ENCODE measurements around the gene THOP1. TPM values are rescaled to one million over a fixed set of nuclear protein-coding genes. Genes with fewer than 3 reads are reported as not detected.

THOP1 gene
- total RNA-seq, 4 donors from 2014 or later = 24.3 to 142 (median 49.5) TPM

DNA sequence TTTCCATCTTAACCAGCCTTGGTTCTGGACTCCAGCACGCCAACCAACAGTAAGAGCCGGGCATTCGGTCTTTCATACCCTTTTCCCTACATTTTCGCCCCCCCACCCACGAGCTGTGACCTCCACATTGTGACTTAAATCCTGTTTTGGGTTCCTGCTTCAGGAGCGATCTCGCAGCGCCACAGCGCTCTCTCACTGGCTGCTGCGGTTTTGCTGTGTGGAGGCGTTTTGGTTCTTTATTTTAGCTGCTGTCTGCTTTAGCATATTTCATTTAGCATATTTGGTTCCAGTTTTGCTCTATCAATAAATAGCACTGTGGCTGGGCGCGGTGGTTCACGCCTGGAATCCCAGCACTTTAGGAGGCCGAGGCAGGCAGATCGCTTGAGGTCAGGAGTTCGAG is 25.9 kb upstream of the THOP1 start:
- Histone ChIP-seq H3K4me1 (no peaks in the 10 kb centered on the region), H3K4me3 (no peak overlapping the region), H3K9me3 (no peaks in the 10 kb centered on the region), H3K27me3 (no peaks in the 10 kb centered on the region), H3K36me3 (peaks cover 0 to 93% (median 0%) of the 10 kb centered on the region in 3 donors), H3K27ac (no peak overlapping the region)
- DNase-seq = no peak
- TF ChIP-seq, protein P1, sequence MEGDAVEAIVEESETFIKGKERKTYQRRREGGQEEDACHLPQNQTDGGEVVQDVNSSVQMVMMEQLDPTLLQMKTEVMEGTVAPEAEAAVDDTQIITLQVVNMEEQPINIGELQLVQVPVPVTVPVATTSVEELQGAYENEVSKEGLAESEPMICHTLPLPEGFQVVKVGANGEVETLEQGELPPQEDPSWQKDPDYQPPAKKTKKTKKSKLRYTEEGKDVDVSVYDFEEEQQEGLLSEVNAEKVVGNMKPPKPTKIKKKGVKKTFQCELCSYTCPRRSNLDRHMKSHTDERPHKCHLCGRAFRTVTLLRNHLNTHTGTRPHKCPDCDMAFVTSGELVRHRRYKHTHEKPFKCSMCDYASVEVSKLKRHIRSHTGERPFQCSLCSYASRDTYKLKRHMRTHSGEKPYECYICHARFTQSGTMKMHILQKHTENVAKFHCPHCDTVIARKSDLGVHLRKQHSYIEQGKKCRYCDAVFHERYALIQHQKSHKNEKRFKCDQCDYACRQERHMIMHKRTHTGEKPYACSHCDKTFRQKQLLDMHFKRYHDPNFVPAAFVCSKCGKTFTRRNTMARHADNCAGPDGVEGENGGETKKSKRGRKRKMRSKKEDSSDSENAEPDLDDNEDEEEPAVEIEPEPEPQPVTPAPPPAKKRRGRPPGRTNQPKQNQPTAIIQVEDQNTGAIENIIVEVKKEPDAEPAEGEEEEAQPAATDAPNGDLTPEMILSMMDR (IDR thresholded peaks at IDR 0.05) = no peak
- TF ChIP-seq POLR2A (IDR thresholded peaks at IDR 0.05) = no peak

DNA sequence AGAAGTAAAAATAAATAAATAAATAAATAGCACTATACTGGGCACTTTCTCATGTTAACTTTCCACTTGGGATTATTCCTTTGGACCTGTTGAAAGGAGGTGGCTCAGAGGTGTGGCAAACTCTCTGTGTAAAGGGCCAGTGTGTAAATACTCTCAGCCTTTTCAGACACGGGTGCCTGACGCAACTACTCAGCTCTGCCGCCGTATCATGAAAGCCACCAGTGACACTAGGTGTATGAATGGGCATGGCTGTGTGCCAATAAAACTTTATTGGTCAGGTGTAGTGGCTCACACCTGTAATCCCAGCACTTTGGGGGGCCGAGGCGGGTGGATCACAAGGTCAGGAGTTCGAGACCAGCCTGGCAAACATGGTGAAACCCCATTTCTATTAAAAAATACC is 25.3 kb upstream of the THOP1 start:
- no peaks in the 10 kb centered on the region for H3K9me3 ChIP-seq
- no peak overlapping the region for H3K4me3 ChIP-seq
- H3K27me3 ChIP-seq = no peaks in the 10 kb centered on the region
- no peak for TF ChIP-seq POLR2A (IDR thresholded peaks at IDR 0.05)
- TF ChIP-seq, protein P1 (IDR thresholded peaks at IDR 0.05) = no peak
- peaks cover 0 to 93% (median 0%) of the 10 kb centered on the region in 3 donors for H3K36me3 ChIP-seq
- DNase-seq = no peak
- no peak overlapping the region for H3K27ac ChIP-seq
- no peaks in the 10 kb centered on the region for H3K4me1 ChIP-seq

GRCh38 chr19:2761309-2761677 is 24.0 kb upstream of the THOP1 start:
- Histone ChIP-seq H3K27ac (no peak overlapping the region), H3K9me3 (no peaks in the 10 kb centered on the region), H3K36me3 (peaks cover 0 to 93% (median 0%) of the 10 kb centered on the region in 3 donors), H3K4me3 (no peak overlapping the region), H3K4me1 (no peaks in the 10 kb centered on the region), H3K27me3 (no peaks in the 10 kb centered on the region)
- no peak for DNase-seq
- TF ChIP-seq, protein P1 (IDR thresholded peaks at IDR 0.05) = no peak
- TF ChIP-seq POLR2A (IDR thresholded peaks at IDR 0.05) = no peak

GRCh38 chr19:2761876-2762782 is 23.2 kb upstream of the THOP1 start:
- TF ChIP-seq POLR2A (IDR thresholded peaks at IDR 0.05) = no peak
- TF ChIP-seq, protein P1 (IDR thresholded peaks at IDR 0.05) = no peak
- DNase-seq = no peak
- Histone ChIP-seq H3K27me3 (no peaks in the 10 kb centered on the region), H3K36me3 (peaks cover 0 to 93% (median 0%) of the 10 kb centered on the region in 3 donors), H3K4me3 (no peak overlapping the region), H3K4me1 (no peaks in the 10 kb centered on the region), H3K9me3 (no peaks in the 10 kb centered on the region), H3K27ac (no peak overlapping the region)

GRCh38 chr19:2762783-2763496 is 22.4 kb upstream of the THOP1 start:
- Histone ChIP-seq H3K27me3 (no peaks in the 10 kb centered on the region), H3K27ac (no peak overlapping the region), H3K9me3 (no peaks in the 10 kb centered on the region), H3K36me3 (peaks cover 0 to 93% (median 0%) of the 10 kb centered on the region in 3 donors), H3K4me1 (no peaks in the 10 kb centered on the region), H3K4me3 (no peak overlapping the region)
- no peak for DNase-seq
- TF ChIP-seq POLR2A (IDR thresholded peaks at IDR 0.05) = no peak
- TF ChIP-seq, protein P1 (IDR thresholded peaks at IDR 0.05) = no peak
